Measurements from ENCODE around the gene CELSR1.

CELSR1 gene

DNA sequence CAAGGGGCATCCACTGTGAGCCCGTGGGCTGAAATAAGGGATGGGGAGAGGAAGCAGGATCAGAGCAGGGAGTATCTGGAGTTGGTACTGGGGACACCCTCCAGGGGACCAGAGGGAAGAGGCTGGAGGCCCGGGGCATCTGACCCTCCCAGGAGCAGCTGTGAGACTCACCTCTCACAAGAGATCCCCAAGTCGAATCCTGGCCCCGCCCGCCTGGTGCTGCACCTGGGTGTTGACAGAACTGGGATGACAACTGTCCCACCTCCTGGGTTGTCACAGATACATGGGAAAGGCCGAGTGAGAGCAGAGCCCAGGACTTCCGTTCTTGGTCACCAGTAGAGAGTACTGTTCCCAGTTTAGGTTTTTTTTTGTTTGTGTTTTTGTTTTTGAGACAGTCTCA lies 78.9 kb downstream of the CELSR1 start:
- DNase-seq (ENCODE audit: low read depth) = no peak

GRCh38 chr22:46457502-46458488 lies 79.6 kb downstream of the CELSR1 start:
- no peak for DNase-seq (ENCODE audit: low read depth)

GRCh38 chr22:46456818-46457163 lies 80.6 kb downstream of the CELSR1 start:
- DNase-seq (ENCODE audit: low read depth) = no peak

DNA sequence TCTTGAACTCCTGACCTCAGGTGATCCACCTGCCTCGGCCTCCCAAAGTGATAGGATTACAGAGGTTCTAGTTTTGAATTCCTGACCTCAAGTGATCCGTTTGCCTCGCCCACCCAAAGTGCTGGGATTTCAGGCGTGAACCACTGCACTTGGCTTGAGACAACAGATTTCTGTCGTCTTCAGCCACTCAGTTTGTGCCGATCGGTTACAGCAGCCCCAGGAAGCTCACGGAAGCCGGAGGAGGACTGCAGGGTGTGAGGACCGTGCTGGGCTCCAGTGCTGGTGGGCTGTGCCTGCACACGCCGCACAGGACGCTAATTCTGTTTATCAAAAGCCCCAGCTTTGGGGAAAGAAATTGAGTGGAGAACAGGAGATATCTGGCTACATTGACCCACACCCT lies 82.0 kb downstream of the CELSR1 start:
- DNase-seq (ENCODE audit: low read depth) = no peak

DNA sequence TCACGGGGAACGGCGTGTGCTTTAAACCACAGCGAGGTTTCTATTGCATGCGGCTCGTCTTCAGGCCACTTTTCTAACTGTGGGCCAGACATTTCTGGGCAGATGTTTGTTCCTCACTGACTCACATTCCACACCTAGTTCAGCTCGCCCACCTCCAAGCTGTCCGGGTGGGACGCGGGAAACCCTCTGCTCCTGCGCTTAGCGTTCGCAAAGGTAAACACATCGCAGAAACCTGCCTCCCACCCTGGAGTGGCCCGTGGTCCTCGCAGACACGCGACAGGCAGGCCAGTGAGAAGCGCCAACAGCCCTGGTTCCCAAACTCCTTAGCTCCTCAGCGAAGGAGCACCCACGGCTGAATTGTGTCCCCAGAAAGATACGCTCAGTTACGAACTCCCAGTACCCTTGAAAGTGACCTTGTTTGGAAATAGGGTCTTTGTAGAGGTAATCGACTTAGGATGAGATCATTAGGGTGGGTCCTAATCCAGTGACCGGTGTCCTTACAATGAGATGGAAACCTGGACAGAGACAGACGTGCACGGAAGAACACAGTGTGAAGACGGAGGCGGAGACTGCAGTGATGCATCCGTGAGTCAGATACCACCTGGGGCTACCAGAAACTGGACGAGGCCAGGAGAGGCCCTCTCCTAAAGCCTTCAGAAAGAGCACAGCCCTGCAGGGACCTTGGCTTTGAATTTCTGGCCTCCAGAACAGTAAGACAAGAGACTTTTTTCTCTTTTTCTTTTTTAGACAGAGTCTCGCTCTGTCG lies 82.7 kb downstream of the CELSR1 start:
- no peak for DNase-seq (ENCODE audit: low read depth)

- no peak for DNase-seq (ENCODE audit: low read depth)
Measured at GRCh38 chr22:46453829-46454503, 83.5 kb downstream of the CELSR1 start.

- no peak for DNase-seq (ENCODE audit: low read depth)
Measured at GRCh38 chr22:46453006-46453828, 84.2 kb downstream of the CELSR1 start.

GRCh38 chr22:46452195-46453005 lies 85.0 kb downstream of the CELSR1 start:
- DNase-seq (ENCODE audit: low read depth) = no peak

DNA sequence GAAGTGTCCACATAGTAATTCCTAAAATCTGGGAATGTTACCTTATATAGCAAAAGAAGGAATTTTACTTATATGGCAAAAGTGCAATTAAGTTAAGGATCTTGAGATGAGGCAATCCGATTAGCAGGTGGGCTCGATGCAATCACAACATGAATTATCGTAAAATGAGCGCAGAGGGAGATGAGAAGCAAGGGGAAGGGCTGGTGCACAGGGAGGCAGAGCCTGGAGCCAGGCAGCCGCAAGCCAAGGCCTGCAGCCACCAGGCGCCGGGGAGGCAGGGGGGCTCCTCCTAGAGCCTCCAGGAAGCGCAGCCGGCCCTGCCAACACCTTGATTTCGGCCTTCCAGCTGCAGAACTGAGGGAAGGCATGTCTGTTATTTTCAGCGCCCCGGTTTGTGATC lies 85.7 kb downstream of the CELSR1 start:
- DNase-seq (ENCODE audit: low read depth) = no peak

GRCh38 chr22:46450931-46451561 lies 86.4 kb downstream of the CELSR1 start:
- DNase-seq (ENCODE audit: low read depth) = no peak

GRCh38 chr22:46449974-46450745 lies 87.3 kb downstream of the CELSR1 start:
- no peak for DNase-seq (ENCODE audit: low read depth)

DNA sequence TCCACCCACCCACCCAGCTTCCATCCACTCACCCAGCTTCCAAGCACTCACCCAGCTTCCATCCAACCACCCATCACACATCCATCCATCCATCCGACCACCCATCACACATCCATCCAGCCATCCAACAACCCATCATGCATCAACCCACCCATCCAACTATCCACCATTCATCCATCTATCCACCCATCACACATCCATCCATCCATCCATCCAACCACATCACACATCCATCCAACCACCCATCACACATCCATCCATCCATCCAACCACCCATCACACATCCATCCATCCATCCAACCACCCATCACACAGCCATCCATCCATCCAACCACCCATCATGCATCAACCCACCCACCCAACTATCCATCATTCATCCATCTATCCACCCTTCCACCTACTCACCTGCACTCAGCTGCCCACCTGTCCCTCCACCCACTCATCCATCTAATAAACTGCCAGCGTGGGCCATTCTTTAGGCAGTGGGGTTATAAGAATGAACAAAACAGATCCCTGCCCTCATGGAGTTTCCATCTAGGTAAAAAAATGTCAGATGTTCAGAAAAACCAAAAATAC lies 88.2 kb downstream of the CELSR1 start:
- DNase-seq (ENCODE audit: low read depth) = no peak

GRCh38 chr22:46448333-46448732 lies 89.1 kb downstream of the CELSR1 start:
- no peak for DNase-seq (ENCODE audit: low read depth)

DNA sequence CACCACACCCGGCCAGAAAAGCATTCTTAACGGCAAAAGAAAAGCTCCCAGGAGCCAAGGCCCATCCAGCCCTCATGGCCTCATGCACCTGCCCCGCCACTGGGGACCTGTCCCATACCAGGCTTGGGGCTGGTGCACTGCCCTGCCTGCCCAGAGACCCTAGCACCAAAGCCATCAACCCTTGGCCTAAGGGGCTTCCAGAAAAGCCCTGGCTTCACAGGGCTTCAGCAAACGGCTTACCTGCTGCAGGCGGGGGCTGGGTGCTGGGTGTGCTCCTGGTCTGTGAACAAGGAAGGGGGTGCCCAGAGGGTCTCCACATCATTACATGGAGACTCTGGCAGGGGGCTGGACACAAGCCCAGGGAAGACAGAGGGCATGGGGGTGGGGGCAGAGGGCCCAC lies 89.5 kb downstream of the CELSR1 start:
- no peak for DNase-seq (ENCODE audit: low read depth)

DNA sequence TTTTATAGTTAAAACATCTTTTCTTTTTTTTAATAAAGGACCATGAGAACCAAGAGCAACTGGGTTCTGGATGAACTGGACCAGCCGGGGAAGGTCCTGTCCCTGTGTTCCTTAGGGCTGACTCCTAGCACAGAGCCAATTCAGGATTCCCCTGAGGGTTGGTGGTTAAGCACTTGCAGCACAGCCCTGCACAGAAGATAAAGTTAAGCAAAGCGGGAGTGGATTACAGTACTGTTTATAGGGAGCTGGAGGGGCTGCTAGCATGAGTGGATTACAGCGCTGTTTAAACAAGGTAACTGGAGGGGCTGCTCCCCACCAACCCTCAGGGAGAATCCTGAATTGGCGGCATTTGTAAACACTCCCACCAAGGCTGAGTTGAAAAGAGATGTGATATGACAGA lies 90.6 kb downstream of the CELSR1 start:
- no peak for DNase-seq (ENCODE audit: low read depth)

GRCh38 chr22:46445771-46446420 lies 91.5 kb downstream of the CELSR1 start:
- DNase-seq (ENCODE audit: low read depth) = no peak

DNA sequence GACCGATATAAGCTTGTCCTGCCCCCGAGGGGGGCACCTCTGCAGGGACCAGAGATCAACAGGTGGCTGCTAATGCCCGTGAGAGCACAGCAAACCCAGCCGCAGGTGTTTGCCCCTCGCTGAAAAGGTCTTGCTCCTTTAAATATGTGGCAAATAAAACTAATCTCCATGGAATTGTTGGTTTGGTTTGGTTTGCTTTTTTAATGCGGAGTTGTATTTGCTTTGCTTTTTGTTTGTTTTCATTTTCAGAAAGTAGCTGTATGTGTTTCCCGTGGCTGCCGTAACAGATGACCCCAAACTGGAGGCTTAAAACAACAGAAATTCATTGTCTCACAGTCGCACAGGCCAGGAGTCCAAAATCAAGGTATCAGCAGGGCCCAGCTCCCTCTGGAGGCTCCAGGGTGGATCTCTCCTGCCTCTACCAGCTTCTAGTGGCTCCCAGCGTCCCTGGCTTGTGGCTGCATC lies 93.0 kb downstream of the CELSR1 start:
- DNase-seq (ENCODE audit: low read depth) = no peak

GRCh38 chr22:46443850-46444389 lies 93.5 kb downstream of the CELSR1 start:
- no peak for DNase-seq (ENCODE audit: low read depth)

Data from CMK (cell line).